Activated CD8-positive, alpha-beta T cell treated with anti-CD3 and anti-CD28 coated beads for 36 hours (primary cell): ENCODE results near the gene LDB2. TPM values are rescaled to one million over a fixed set of nuclear protein-coding genes. Genes with fewer than 3 reads are reported as not detected.

ENCODE experiments used
- ATAC-seq: fragments of 200-7000 bp; cut with Tn5 transposase; one replicate; pipeline ENCODE4 v1.10.0; 2021; ENCODE audit warnings: mild to moderate bottlenecking, moderate library complexity
- CTCF ChIA-PET: fragments of 350-600 bp; sonication (Branson Sonifier 250); formaldehyde crosslinking; loops from one replicate; lab custom pipeline; 2021; ENCODE audit warnings: antibody characterized with exemption; lab: Charles Lee
- POLR2A ChIA-PET: fragments of 350-600 bp; sonication (Branson Sonifier 250); formaldehyde crosslinking; loops from one replicate; lab custom pipeline; 2021; ENCODE audit warnings: antibody characterized with exemption; lab: Charles Lee
- DNase-seq: peaks from one replicate; pipeline ENCODE4 v3.0.0-alpha.2; 2020
- H3K27ac Mint-ChIP-seq: one replicate; pipeline ENCODE4 v1.8.0; 2021; ENCODE audit warnings: mild to moderate bottlenecking, mixed read lengths
- H3K27me3 Mint-ChIP-seq: one replicate; pipeline ENCODE4 v1.8.0; 2021; ENCODE audit warnings: mixed read lengths
- H3K36me3 Mint-ChIP-seq: one replicate; pipeline ENCODE4 v1.8.0; 2021; ENCODE audit warnings: low read depth, mixed read lengths
- H3K4me1 Mint-ChIP-seq: one replicate; pipeline ENCODE4 v1.8.0; 2021; ENCODE audit warnings: low read depth, mixed read lengths
- H3K4me3 Mint-ChIP-seq: one replicate; pipeline ENCODE4 v1.8.0; 2021; ENCODE audit warnings: mild to moderate bottlenecking, moderate library complexity, mixed read lengths
- H3K9me3 Mint-ChIP-seq: one replicate; pipeline ENCODE4 v1.8.0; 2021; ENCODE audit warnings: mixed read lengths
- intact Hi-C: fragments of 100-400 bp; cut with micrococcal nuclease; formaldehyde crosslinking; loops from one replicate; pipeline ENCODE4 v1.10.0; 2022
- total RNA-seq, 2 experiments: library from RNA; stranded (reverse); gene quantifications; one replicate each; pipeline ENCODE4 v1.2.3, GENCODE V29; 2021
- TF ChIP-seq, protein P1 (sequence below): fragments of 200-600 bp; IDR thresholded peaks from one replicate; pipeline ENCODE4 v1.8.0; 2022; ENCODE audit warnings: antibody characterized with exemption, mild to moderate bottlenecking

The LDB2 gene
- total RNA-seq, 2 experiments from 2014 or later: not detected

DNA sequence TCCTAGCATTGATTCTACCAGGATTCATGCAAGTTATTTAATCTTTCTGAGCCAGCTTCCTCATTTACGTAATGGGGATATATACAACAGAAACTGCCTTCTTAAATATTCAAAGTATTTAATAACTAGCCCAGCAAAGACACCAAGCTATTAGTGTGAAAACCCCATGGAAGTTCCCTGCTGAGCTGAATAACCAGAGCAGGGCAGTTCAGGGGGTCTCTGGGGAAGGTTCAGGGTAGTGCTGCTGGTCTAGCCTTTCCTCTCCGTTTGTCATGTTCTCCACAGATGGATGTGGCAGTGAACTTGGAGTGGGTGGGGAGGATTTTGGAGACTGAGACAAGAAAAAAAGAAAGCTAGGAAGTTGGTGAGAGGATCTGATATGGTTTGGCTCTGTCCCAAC, 431.4 kb downstream of the LDB2 start:
- H3K27ac Mint-ChIP-seq: no peak overlapping the region
- DNase-seq: no peak
- peaks cover 3% of the 10 kb centered on the region for H3K27me3 Mint-ChIP-seq
- H3K4me1 Mint-ChIP-seq: no peaks in the 10 kb centered on the region
- ChIA-PET POLR2A (no interaction called here), CTCF (no interaction called here)
- TF ChIP-seq, protein P1, sequence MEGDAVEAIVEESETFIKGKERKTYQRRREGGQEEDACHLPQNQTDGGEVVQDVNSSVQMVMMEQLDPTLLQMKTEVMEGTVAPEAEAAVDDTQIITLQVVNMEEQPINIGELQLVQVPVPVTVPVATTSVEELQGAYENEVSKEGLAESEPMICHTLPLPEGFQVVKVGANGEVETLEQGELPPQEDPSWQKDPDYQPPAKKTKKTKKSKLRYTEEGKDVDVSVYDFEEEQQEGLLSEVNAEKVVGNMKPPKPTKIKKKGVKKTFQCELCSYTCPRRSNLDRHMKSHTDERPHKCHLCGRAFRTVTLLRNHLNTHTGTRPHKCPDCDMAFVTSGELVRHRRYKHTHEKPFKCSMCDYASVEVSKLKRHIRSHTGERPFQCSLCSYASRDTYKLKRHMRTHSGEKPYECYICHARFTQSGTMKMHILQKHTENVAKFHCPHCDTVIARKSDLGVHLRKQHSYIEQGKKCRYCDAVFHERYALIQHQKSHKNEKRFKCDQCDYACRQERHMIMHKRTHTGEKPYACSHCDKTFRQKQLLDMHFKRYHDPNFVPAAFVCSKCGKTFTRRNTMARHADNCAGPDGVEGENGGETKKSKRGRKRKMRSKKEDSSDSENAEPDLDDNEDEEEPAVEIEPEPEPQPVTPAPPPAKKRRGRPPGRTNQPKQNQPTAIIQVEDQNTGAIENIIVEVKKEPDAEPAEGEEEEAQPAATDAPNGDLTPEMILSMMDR: no peak
- intact Hi-C loops: no loop called here
- peaks cover 7% of the 10 kb centered on the region for H3K9me3 Mint-ChIP-seq
- ATAC-seq: no peak
- H3K36me3 Mint-ChIP-seq: no peaks in the 10 kb centered on the region
- H3K4me3 Mint-ChIP-seq: no peak overlapping the region

DNA sequence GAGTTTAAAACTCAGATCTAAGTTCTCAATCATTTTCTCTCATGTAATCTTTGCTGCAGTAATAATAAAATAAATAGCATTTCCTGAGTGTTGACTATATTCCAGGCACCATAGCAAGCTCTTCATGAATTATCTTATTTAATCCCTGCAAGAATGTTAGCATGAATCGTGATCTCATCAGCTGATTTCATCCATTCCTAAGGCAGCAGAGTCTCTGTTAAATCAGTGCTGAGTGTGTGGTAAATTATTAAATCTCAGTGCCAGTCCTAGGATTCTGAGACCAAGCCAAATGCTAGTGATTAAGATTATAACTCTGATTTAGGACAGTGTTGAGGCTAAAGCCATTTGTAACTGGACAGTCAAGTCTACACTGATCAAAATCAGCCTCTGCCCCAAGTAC, 431.9 kb downstream of the LDB2 start:
- H3K27me3 Mint-ChIP-seq: peaks cover 3% of the 10 kb centered on the region
- no peaks in the 10 kb centered on the region for H3K36me3 Mint-ChIP-seq
- intact Hi-C loops: no loop called here
- ATAC-seq (no peak), DNase-seq (no peak)
- no peaks in the 10 kb centered on the region for H3K4me1 Mint-ChIP-seq
- peaks cover 2% of the 10 kb centered on the region for H3K9me3 Mint-ChIP-seq
- no peak overlapping the region for H3K4me3 Mint-ChIP-seq
- TF ChIP-seq, protein P1: no peak
- CTCF ChIA-PET: no interaction called here
- POLR2A ChIA-PET: no interaction called here
- no peak overlapping the region for H3K27ac Mint-ChIP-seq

DNA sequence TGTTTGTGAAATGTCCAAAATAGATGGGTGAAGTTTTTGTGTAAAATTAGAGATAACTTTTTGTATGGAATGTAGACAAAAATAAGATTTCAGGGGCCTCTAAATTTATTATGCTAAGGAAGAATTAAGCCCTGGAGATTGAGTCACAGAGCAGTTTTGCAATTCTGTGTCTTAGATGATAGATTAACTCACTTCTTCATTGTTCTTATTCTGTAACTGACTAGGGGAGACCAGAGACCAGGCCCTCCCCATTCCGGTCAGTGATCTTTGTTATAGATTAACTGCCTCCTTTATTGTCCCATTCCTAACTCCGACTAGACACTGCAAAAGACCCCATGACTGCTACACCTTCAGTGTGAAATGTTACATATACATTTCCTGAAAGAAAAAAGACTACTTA, 433.8 kb downstream of the LDB2 start:
- CTCF ChIA-PET: no interaction called here
- Mint-ChIP-seq H3K36me3 (no peaks in the 10 kb centered on the region), H3K4me1 (no peaks in the 10 kb centered on the region), H3K9me3 (no peaks in the 10 kb centered on the region), H3K27me3 (peaks cover 3% of the 10 kb centered on the region), H3K4me3 (no peak overlapping the region), H3K27ac (no peak overlapping the region)
- POLR2A ChIA-PET: no interaction called here
- TF ChIP-seq, protein P1: no peak
- intact Hi-C loops: no loop called here
- ATAC-seq: no peak
- DNase-seq: no peak

DNA sequence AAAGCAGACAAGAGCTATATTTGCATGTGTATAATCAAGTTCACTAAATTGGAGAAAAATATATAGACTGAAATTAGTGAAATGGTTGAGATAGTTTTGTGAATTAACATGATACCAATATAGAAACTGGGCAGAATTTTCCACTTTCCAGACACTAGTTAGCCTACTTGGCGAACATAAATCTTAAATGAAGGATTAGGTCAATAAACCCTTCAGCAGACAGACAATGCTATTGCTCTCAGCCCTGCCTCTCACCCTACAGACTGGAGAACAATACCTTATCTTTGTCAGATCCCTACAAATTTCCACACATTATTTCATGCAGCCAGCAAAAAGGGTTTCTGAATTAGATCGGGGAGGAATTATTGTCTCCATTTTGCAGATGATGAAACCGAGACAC, 435.8 kb downstream of the LDB2 start:
- no peak for ATAC-seq
- H3K36me3 Mint-ChIP-seq: no peaks in the 10 kb centered on the region
- intact Hi-C loops: no loop called here
- H3K27me3 Mint-ChIP-seq: peaks cover 3% of the 10 kb centered on the region
- TF ChIP-seq, protein P1: no peak
- CTCF ChIA-PET: no interaction called here
- POLR2A ChIA-PET: no interaction called here
- H3K4me1 Mint-ChIP-seq: no peaks in the 10 kb centered on the region
- no peak overlapping the region for H3K27ac Mint-ChIP-seq
- DNase-seq: no peak
- H3K4me3 Mint-ChIP-seq: no peak overlapping the region
- no peaks in the 10 kb centered on the region for H3K9me3 Mint-ChIP-seq

DNA sequence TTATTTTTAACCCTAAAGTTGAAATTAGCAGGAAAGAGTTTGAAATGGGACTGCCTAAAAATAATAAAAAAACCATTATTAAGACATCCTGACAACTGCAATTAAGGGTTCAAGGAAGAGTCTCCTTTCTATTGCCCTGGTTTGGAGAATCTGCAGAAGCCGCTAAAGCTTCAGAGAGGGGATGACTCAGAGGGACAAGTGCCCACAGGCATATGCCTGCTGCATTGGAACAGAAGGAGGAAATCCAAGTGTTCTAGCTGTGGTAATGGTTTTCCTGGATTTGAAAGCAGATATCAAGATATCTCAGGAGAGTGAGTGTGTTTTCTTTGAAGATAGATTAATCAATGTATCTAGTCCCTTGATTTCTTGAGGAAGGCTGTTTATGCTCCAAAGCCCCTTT, 437.1 kb downstream of the LDB2 start:
- Mint-ChIP-seq H3K36me3 (no peaks in the 10 kb centered on the region), H3K4me1 (no peaks in the 10 kb centered on the region), H3K27me3 (peaks cover 3% of the 10 kb centered on the region), H3K4me3 (no peak overlapping the region), H3K27ac (no peak overlapping the region), H3K9me3 (no peaks in the 10 kb centered on the region)
- no peak for DNase-seq
- TF ChIP-seq, protein P1: no peak
- ChIA-PET POLR2A (no interaction called here), CTCF (no interaction called here)
- ATAC-seq: no peak
- intact Hi-C loops: no loop called here
